Measurements from ENCODE around the gene THRAP3. TPM values are rescaled to one million over a fixed set of nuclear protein-coding genes. Genes with fewer than 3 reads are reported as not detected.

The THRAP3 gene
- total and polyA plus RNA-seq, 7 donors, result 25.4 to 104 (median 77.8) TPM

GRCh38 chr1:36300526-36300925 lies 76.3 kb downstream of the THRAP3 start:
- Histone ChIP-seq H3K4me3 (no peak overlapping the region), H3K27me3 (no peaks in the 10 kb centered on the region), H3K27ac (peak overlapping the region in 3 of 4 donors; percentile 4 to 28 (median 24)), H3K9me3 (no peaks in the 10 kb centered on the region), H3K4me1 (peaks cover 0 to 5% (median 2%) of the 10 kb centered on the region in 4 donors), H3K36me3 (peaks cover 25 to 89% (median 68%) of the 10 kb centered on the region in 4 donors)
- no peak for TF ChIP-seq POLR2AphosphoS5 (IDR thresholded peaks at IDR 0.05)
- TF ChIP-seq POLR2A (IDR thresholded peaks at IDR 0.05), result no peak
- TF ChIP-seq EP300 (IDR thresholded peaks at IDR 0.05), result no peak
- intact Hi-C loops (cut with DNase I), result no loop called here
- 91 to 98% methylated on average over 1 of the region's 1 CpG for WGBS, 2 donors
- no peak for DNase-seq

- WGBS, 2 donors, result 51 to 85% methylated on average over 1 of the region's 1 CpG
- Histone ChIP-seq H3K36me3 (peaks cover 25 to 82% (median 67%) of the 10 kb centered on the region in 4 donors), H3K27ac (no peak overlapping the region), H3K9me3 (no peaks in the 10 kb centered on the region), H3K4me1 (peaks cover 0 to 11% (median 9%) of the 10 kb centered on the region in 4 donors), H3K27me3 (no peaks in the 10 kb centered on the region), H3K4me3 (no peak overlapping the region)
- intact Hi-C loops (cut with DNase I), result no loop called here
- no peak for DNase-seq
- TF ChIP-seq EP300 (IDR thresholded peaks at IDR 0.05) (no peak), POLR2A (IDR thresholded peaks at IDR 0.05) (no peak), POLR2AphosphoS5 (IDR thresholded peaks at IDR 0.05) (no peak), CTCF (IDR thresholded peaks at IDR 0.05) (no peak)
Observed at GRCh38 chr1:36301220-36301619, 77.0 kb downstream of the THRAP3 start.

- WGBS, 2 donors, result 81 to 83% methylated on average over 5 of the region's 5 CpGs
- DNase-seq, result no peak
- H3K9me3 ChIP-seq, result no peaks in the 10 kb centered on the region
- intact Hi-C loops (cut with DNase I), result no loop called here
- H3K27ac ChIP-seq, result no peak overlapping the region
- H3K27me3 ChIP-seq, result no peaks in the 10 kb centered on the region
- H3K4me3 ChIP-seq, result no peak overlapping the region
- TF ChIP-seq EP300 (IDR thresholded peaks at IDR 0.05), result no peak
- TF ChIP-seq CTCF (IDR thresholded peaks at IDR 0.05), result no peak
- no peak for TF ChIP-seq POLR2AphosphoS5 (IDR thresholded peaks at IDR 0.05)
- TF ChIP-seq POLR2A (IDR thresholded peaks at IDR 0.05), result no peak
- peaks cover 22 to 62% (median 54%) of the 10 kb centered on the region in 4 donors for H3K36me3 ChIP-seq
- H3K4me1 ChIP-seq, result peaks cover 2 to 25% (median 19%) of the 10 kb centered on the region in 4 donors
Observed at GRCh38 chr1:36303244-36303643, 79.0 kb downstream of the THRAP3 start.

DNA sequence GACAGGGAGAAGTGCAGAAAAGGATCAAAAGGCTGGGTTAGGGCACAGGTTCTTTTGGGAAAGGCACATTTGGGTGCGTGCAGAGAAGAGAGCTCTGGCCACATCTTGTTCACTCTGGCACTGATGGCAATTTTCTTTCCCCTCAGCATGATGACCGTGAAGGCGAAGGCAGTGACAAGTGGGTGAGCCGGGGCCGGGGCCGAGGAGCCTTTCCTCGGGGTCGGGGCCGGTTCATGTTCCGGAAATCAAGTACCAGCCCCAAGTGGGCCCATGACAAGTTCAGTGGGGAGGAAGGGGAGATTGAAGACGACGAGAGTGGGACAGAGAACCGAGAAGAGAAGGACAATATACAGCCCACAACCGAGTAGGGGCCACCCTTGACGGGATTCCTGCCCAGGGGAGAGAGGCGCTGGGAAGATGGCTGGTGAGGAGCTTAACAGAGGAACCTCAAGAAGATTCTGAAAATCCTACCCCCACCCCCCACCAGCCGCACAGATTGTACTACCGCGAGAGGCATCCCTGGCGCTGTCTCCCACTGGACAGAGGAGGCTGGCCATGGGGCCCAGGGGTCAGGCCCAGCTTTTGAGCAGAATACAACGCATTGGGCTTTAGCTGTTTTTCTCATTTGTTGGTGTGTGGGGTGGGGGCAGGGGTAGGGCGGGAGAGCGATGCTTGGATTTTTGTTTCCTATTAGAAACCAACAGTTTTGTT lies 79.6 kb downstream of the THRAP3 start:
- TF ChIP-seq POLR2A (IDR thresholded peaks at IDR 0.05) (no peak), POLR2AphosphoS5 (IDR thresholded peaks at IDR 0.05) (no peak), CTCF (IDR thresholded peaks at IDR 0.05) (no peak), EP300 (IDR thresholded peaks at IDR 0.05) (no peak)
- 93 to 95% methylated on average over 23 of the region's 23 CpGs for WGBS, 2 donors

GRCh38 chr1:36304521-36304920 lies 80.3 kb downstream of the THRAP3 start:
- Histone ChIP-seq H3K27ac (no peak overlapping the region), H3K4me3 (no peak overlapping the region), H3K36me3 (peaks cover 17 to 49% (median 44%) of the 10 kb centered on the region in 4 donors), H3K9me3 (no peaks in the 10 kb centered on the region), H3K27me3 (no peaks in the 10 kb centered on the region), H3K4me1 (peaks cover 2 to 25% (median 19%) of the 10 kb centered on the region in 4 donors)
- WGBS, 2 donors, result 63 to 78% methylated on average over 7 of the region's 7 CpGs
- DNase-seq, result peak; percentile 67
- TF ChIP-seq CTCF (IDR thresholded peaks at IDR 0.05) (no peak), POLR2AphosphoS5 (IDR thresholded peaks at IDR 0.05) (no peak), POLR2A (IDR thresholded peaks at IDR 0.05) (no peak), EP300 (IDR thresholded peaks at IDR 0.05) (no peak)
- intact Hi-C loops (cut with DNase I), result no loop called here

More for the DNA sequence above, 79.6 kb downstream of the THRAP3 start:
- Histone ChIP-seq H3K4me3 (no peak overlapping the region), H3K27ac (no peak overlapping the region), H3K27me3 (no peaks in the 10 kb centered on the region), H3K36me3 (peaks cover 17 to 56% (median 49%) of the 10 kb centered on the region in 4 donors), H3K9me3 (no peaks in the 10 kb centered on the region), H3K4me1 (peaks cover 2 to 25% (median 19%) of the 10 kb centered on the region in 4 donors)
- peak; percentile 61 for DNase-seq
- intact Hi-C loops (cut with DNase I), result no loop called here

Data from sigmoid colon (tissue), 7 donors.